Eye (tissue), 1 donor: Measurements from ENCODE around the gene ZNF697.
A peak's percentile ranks its signal among the peaks of the same experiment; 100 is the strongest.
"Not testable (repeated sequence)": the region's sequence is repeated elsewhere in the genome, so short reads cannot be mapped to it uniquely, and the experiment has no call there.

Source experiments
- DNase-seq: peaks from one replicate; pipeline ENCODE4 v3.0.0-alpha.2; 2015

ZNF697 gene

DNA sequence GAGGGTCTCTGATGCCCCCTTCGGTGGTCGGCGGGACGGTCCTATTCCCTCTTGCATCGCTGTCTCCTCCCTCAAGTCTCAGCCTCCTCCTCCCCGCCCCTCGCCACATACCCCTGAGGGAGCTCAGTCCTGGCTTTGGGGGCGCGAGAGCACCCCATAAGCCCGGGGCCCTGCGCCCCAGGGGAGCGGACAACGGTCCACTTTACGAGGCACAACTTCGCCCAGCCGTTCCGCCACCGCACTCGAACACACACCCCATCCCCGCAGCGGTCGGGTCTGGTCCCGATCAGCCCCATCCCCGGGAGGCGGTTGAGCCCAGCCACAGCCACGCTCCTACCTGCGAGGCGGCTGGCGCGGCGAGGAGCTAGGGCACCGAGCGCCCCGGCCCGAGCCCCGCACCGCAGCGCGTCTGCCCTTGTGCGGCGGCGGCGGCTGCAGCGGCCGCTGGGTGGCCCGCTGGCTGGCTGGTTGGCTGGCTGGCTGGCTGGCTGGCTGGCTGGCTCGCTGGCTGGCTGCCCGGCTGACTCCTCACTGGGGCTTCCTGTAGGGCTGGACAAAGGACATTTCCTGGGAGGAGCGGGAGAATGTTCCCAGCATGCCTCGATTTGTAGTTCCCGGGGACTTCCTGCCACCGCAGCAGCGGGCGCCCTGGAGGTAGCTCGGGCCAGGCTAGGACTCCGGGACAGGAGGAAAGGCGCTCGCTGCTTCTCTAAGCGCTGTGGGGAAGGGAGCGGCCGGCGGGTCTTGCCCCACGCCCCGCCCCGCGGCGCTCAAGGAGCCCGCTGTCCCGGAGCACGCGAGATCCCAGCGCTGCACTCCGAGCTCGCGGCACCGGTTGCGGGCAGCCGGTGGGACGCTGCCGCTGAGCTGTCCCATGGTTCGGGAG lies at the start of gene ZNF697:
Gene ZNF697, minus strand, starts transcription at position 533 of the 886 bp plus-strand sequence. CDS start 22,166 bp downstream, outside the sequence.
- peak; percentile 97 for DNase-seq

- DNase-seq, result no peak
These were observed 49.5 kb upstream of the ZNF697 start for GRCh38 chr1:119697598-119697997.

GRCh38 chr1:119696863-119697262 lies 48.8 kb upstream of the ZNF697 start:
- DNase-seq, result not testable (repeated sequence)

DNA sequence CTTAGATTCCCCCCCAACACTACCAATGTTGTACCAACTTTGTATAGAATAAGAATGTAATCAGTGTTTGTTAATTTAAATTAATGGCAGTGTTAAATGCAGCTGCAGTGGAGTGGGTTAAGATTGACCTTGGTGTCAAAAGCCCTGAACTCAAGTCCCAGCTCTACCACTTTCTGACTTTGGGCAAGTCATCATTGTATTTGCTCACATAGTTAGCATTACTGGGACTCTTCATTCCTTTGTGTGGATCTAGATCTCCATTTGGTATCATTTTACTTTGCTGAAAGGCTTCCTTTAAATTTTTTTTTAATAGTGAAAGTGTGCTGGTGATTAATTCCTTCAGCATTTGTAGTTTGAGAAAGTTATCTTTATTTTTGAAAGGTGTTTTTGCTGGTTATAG lies 41.4 kb upstream of the ZNF697 start:
- DNase-seq, result no peak

DNA sequence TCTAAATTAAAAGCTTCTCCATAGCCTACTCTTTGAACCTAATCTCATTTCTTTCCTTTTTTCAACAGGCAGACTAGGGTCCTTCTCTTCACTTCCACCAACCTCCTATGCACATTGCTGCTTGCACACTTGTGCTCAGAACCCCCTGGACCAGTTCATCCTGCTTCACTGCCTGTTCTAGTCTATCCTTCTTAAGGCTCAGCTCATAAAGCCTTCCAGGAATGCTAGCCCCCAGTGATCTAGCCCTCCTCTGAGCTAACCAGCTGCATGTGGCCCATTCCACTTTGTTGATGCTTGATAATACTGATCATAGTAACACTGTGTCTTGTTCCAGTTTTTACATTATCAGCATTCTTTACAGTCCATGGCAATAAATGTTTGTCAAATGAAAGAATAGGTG lies 40.7 kb upstream of the ZNF697 start:
- no peak for DNase-seq

- DNase-seq, result no peak
These were observed 39.5 kb upstream of the ZNF697 start for GRCh38 chr1:119687434-119688079.

DNA sequence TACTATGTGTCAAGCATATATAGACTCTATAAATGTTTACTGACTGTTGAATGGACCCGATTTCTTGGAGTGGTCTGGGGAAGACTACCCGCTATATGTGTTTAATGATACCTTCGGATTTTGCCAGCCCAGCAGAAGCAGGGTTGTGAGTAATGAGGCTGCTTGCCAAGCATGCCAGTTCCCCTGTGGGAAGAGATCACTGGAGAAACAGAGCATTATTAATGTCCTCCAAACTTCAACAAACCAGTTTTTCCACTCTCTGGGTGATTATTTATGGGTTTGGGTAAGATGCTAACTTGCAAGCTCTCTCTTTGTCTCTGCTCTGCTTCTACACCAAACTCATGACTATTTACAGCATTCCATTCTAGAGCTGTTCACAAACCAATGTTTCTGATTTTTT lies 38.6 kb upstream of the ZNF697 start:
- peak; percentile 41 for DNase-seq

GRCh38 chr1:119683893-119684292 lies 35.8 kb upstream of the ZNF697 start:
- no peak for DNase-seq

DNA sequence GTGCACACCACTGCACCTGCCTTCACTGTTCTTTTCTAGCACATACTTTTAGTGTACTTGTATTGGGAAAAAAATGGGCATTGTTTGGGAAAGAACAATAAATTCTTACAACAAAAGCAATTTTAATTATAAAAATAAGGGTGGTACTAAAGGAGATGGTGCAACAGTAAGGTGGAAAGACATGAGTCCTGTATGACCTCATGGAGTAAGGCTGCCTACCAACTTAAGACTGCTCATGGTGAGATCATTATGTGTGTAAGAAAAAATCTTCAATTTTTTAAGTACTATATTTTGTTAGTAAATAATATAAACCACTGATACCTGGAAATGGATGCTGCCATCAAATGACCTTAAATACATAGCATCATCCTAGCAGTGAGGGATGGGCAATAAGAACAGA lies 34.1 kb upstream of the ZNF697 start:
- DNase-seq, result no peak

DNA sequence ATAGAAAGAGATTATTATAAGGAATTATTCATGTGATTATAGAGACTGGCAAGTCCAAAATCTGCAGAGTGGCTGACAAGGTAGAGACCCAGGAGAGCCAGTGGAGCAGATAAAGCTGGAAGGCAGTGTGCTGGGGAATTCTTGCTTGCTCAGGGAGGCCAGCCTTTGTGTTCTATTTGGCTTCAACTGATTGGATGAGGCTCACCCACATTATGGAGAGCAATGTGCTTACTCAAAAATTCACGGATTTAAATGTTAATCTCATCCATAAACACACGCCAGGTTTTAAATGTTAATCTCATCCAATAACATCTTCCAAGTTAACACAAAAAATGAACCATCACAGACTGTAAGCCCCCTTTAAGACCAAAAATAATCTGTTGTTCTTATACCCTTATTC lies 33.5 kb upstream of the ZNF697 start:
- DNase-seq, result no peak

- no peak for DNase-seq
These were observed 32.7 kb upstream of the ZNF697 start for GRCh38 chr1:119680723-119681122.

- no peak for DNase-seq
These were observed 32.1 kb upstream of the ZNF697 start for GRCh38 chr1:119680193-119680592.

DNA sequence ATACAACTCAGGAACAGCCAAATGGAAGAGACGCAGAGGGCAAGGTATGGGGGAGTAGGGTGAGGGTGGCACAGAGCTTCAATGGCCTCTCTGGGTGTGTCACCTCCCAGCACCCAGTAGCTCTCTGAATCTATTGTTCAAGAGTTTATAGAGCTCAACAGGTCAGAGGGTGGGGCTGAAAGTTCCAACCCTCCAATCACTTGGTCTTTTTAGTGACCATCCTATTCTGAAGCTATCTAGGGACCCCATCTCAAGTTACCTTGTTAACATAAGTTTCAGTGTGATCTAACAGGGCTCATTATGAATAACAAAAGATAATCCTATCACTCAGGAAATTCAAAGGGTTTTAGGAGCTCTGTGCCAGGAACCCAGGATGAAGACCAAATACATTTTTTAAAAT lies 31.2 kb upstream of the ZNF697 start:
- no peak for DNase-seq

GRCh38 chr1:119676571-119677206 lies 28.6 kb upstream of the ZNF697 start:
- DNase-seq, result no peak

DNA sequence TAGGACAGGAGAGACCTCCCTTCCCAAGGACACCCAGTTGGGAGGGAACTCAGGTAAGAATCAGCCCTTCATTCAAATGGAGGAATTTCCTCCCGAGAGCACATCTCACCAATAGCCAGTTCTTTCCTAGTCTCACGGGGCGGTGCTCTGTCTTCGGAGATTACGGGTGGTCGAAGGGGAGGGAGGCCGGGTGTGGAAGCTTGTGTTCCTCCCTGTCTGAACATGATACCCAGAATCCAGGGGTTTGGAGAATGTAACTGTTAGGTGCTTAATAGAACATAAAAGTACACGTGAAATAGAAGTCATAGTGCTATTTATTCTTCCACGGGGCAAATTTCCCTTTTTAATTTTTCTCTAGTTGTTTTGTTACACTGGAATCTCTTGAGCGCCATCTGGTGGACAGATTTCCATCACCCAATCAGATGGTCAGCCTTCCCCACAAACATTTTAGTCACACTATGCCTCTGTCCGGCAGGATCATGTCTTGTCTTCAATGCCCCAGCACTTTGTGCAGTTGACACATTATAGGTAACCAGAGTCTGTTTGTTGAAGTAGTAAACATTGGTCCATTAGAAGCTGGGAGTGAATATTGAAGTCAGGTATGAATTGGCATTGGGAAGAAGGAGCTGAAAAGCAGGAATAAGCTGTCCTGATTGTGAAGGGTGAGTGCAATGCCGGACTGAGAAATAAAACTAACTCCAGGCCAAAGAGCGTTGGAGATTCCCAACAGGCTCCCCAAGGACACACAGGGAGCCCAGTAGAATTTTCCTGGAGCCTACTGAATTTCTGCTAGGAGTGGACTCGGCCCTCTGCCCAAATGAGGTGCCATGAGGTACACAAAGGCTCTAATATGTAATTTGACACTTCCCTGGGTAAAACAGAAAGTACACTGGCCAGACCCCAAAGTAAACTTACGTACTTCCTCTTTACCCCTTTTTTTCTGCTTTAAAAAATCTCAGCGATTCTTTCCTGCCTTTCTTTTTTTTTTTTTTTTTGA lies 27.6 kb upstream of the ZNF697 start:
- DNase-seq, result peak; percentile 96

- no peak for DNase-seq
These were observed 26.8 kb upstream of the ZNF697 start for GRCh38 chr1:119674835-119675289.

GRCh38 chr1:119674111-119674526 lies 26.1 kb upstream of the ZNF697 start:
- no peak for DNase-seq

DNA sequence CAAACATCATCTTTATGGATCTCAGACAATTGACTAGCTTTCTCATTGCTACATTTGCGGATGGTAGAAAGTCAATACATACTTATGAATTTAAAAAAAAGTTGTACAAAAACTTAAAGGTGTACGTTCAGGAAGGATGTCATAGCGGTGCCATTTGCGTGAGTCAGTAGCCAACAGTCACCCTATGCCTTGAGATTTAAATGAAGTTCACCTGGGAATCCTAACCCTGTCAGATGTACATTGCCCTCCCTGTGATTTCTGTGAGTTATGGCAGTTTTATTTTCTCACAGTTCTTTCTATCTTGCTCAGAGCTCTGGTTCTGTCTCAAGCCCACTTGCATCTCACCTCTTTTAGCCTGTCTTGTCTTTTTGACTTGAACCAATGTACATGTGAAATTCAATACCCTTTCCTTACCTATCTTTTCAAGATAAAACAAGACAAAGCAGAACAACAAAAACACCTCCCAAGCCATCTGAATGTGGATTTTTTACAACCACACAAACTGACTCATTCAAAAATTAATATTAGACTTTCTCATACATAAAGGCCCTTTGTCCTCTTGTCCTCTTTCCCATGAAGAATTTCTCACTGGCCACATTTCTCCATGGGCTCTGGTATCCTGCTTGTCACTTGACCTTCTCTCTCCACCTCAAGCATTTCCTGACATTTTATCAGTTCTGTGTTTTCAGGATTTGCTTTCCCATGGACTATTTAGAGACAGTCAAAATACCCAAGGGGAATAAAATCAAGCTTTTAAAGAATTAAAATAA lies 25.3 kb upstream of the ZNF697 start:
- DNase-seq, result no peak

DNA sequence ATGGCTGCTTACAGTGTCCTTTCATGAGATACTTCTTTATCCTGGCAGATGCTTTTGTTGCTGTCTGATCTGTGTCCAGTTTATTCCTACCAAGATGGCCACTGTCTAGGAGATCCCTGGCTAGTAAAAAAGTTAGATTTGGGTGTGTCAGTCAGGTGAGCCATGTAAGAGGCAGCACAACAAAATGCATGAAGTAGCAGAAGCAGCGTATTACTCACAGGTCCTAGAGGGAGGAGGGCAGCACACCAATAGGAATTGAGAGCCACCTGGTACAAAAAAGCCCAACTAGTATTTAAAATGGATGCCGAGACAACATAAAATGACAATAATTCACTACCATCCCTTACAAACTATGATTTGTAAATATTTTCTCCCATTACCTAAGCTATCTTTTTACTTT lies 22.8 kb upstream of the ZNF697 start:
- no peak for DNase-seq

DNA sequence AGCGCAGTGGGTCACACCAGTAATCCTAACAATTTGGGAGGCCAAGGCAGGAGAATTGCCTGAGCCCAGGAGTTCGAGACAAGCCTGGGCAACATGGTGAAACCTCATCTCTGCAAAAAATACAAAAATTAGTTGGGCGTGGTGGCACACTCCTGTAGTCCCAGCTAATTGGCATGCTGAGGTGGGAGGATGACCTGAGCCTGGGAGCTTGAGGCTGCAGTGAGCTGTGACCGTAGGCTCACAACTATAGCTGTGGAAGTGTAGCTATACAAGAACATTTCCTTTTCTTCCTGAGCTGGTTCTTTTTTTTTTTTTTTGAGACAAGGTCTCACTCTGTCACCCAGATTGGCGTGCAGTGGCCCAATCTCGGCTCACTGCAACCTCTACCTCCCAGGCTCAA lies 19.1 kb upstream of the ZNF697 start:
- DNase-seq, result no peak

GRCh38 chr1:119664067-119664466 lies 16.0 kb upstream of the ZNF697 start:
- DNase-seq, result no peak

- no peak for DNase-seq
These were observed 14.0 kb upstream of the ZNF697 start for GRCh38 chr1:119662034-119662437.
